Stomach (tissue), 4 donors: Measurements from ENCODE around the gene RBBP8NL.

Experiments used
- CTCF ChIP-seq, 7 experiments: fragments of 450-650 bp in 4 of 7; fragments of 200-600 bp in 3 of 7; sonication (generic) in 3 of 7; IDR thresholded peaks; one replicate each; pipeline ENCODE4 v1.5.1; 2016 to 2019; ENCODE audit warnings: antibody characterized with exemption in 7 of 7, control low read depth in 2 of 7, mild to moderate bottlenecking in 1 of 7
- EP300 ChIP-seq: sonication (generic); formaldehyde crosslinking; IDR thresholded peaks from one replicate; pipeline ENCODE4 v1.6.1; 2017; ENCODE audit warnings: antibody characterized with exemption
- POLR2A ChIP-seq, 4 donors: fragments of 450-650 bp; IDR thresholded peaks; one replicate each; pipeline ENCODE4 v1.6.1; 2016; ENCODE audit warnings: antibody characterized with exemption in 4 of 4, control low read depth in 2 of 4, mild to moderate bottlenecking in 1 of 4, moderate library complexity in 1 of 4
- POLR2AphosphoS5 ChIP-seq, 3 donors: sonication (generic); formaldehyde crosslinking; IDR thresholded peaks; one replicate each; pipeline ENCODE4 v1.6.1; 2016; ENCODE audit warnings: antibody characterized with exemption in 3 of 3

GRCh38 chr20:62423326-62423706 lies 4.0 kb downstream of the RBBP8NL start:
- TF ChIP-seq CTCF (IDR thresholded peaks at IDR 0.05), result no peak
- TF ChIP-seq POLR2AphosphoS5 (IDR thresholded peaks at IDR 0.05), result no peak
- TF ChIP-seq POLR2A (IDR thresholded peaks at IDR 0.05), result no peak
- no peak for TF ChIP-seq EP300
